Transverse colon (tissue), 4 donors: Measurements from ENCODE around the gene RABGAP1L. TPM values are rescaled to one million over a fixed set of nuclear protein-coding genes. Genes with fewer than 3 reads are reported as not detected.
"Not testable (repeated sequence)": the region's sequence is repeated elsewhere in the genome, so short reads cannot be mapped to it uniquely, and the experiment has no call there.

Experiments used
- DNase-seq: peaks from one replicate; pipeline ENCODE4 v3.0.0-alpha.2; 2019
- H3K27ac ChIP-seq, 4 donors: fragments of 200-600 bp; sonication (generic); 2 replicates each; pipeline ENCODE4 v1.5.1; 2016 to 2018; ENCODE audit warnings: inconsistent platforms in 4 of 4
- H3K27me3 ChIP-seq: fragments of 200-600 bp; sonication (generic); 2 replicates; pipeline ENCODE4 v1.5.1; 2017; ENCODE audit warnings: inconsistent platforms
- H3K36me3 ChIP-seq, 4 donors: fragments of 200-600 bp; sonication (generic); 2 replicates each; pipeline ENCODE4 v1.5.1; 2017 to 2019; ENCODE audit warnings: inconsistent platforms in 4 of 4
- H3K4me1 ChIP-seq, 4 donors: fragments of 200-600 bp; sonication (generic); 2 replicates each; pipeline ENCODE4 v1.5.1; 2017 to 2020; ENCODE audit warnings: inconsistent platforms in 4 of 4
- H3K4me3 ChIP-seq, 4 donors: fragments of 200-600 bp; sonication (generic); 1 replicate in 1 of 4; 2 replicates in 3 of 4; pipeline versions ENCODE4 v1.5.1 to v1.6.1; 2017 to 2019; ENCODE audit warnings: inconsistent platforms in 4 of 4
- H3K9me3 ChIP-seq, 2 donors: fragments of 200-600 bp; sonication (generic); 2 replicates each; pipeline ENCODE4 v1.5.1; 2017 to 2019; ENCODE audit warnings: inconsistent platforms in 2 of 2
- CTCF ChIP-seq, 5 experiments: fragments of 200-600 bp in 3 of 5; fragments of 450-650 bp in 2 of 5; sonication (generic) in 3 of 5; IDR thresholded peaks; 1 replicate in 2 of 5; 2 replicates in 3 of 5; pipeline ENCODE4 v1.5.1; 2016 to 2017; ENCODE audit warnings: antibody characterized with exemption in 5 of 5, inconsistent platforms in 3 of 5, mild to moderate bottlenecking in 2 of 5, moderate library complexity in 1 of 5
- EP300 ChIP-seq: sonication (generic); formaldehyde crosslinking; IDR thresholded peaks from one replicate; pipeline ENCODE4 v1.6.1; 2017; ENCODE audit warnings: antibody characterized with exemption, low read depth
- POLR2A ChIP-seq: fragments of 450-650 bp; IDR thresholded peaks from one replicate; pipeline ENCODE4 v1.6.1; 2016; ENCODE audit warnings: antibody characterized with exemption, mild to moderate bottlenecking, moderate library complexity
- POLR2AphosphoS5 ChIP-seq, 3 donors: sonication (generic); formaldehyde crosslinking; IDR thresholded peaks; one replicate each; pipeline ENCODE4 v1.6.1; 2016; ENCODE audit warnings: antibody characterized with exemption in 3 of 3
- WGBS, 2 donors: methylation state at CpG; one replicate each; pipeline ENCODE4 v1.1.5; 2018; ENCODE audit warnings: low coverage in 1 of 2; 5-methylcytosine and 5-hydroxymethylcytosine counted together
- in situ Hi-C, 4 donors: fragments of 200-750 bp; cut with MboI; loops; one replicate each; pipeline versions ENCODE4 v1.15.0 to v1.15.1; 2017; ENCODE audit warnings: low sequenced_read_pairs in 3 of 4, low pct_ligation_motif_present in 1 of 4, low pct_unique_long_range_greater_than_20kb in 1 of 4
- intact Hi-C: fragments of 100-400 bp; cut with DNase I; formaldehyde crosslinking; loops from one replicate; pipeline ENCODE4 v1.15.1; 2023; ENCODE audit warnings: low total_unique reads
- total RNA-seq, 4 donors: library from RNA; depleted of rRNA; stranded (reverse); fragments of >200 nt; gene quantifications; one replicate each; pipeline ENCODE4 v1.1.0, GENCODE V29; 2016

Gene RABGAP1L
- total RNA-seq, 4 donors from 2014 or later, result 68.9 to 127 (median 99.9) TPM

GRCh38 chr1:174225499-174226204 is 66.3 kb downstream of the RABGAP1L start:
- Histone ChIP-seq H3K36me3 (peaks cover 0 to 8% (median 0%) of the 10 kb centered on the region in 4 donors), H3K4me1 (no peaks in the 10 kb centered on the region), H3K9me3 (no peaks in the 10 kb centered on the region), H3K4me3 (no peak overlapping the region), H3K27ac (no peak overlapping the region), H3K27me3 (no peaks in the 10 kb centered on the region)
- DNase-seq, result no peak
- in situ Hi-C loops, result no loop called here
- TF ChIP-seq POLR2A, result no peak
- no peak for TF ChIP-seq POLR2AphosphoS5 (IDR thresholded peaks at IDR 0.05)
- no peak for TF ChIP-seq EP300
- TF ChIP-seq CTCF (IDR thresholded peaks at IDR 0.05), result no peak
- WGBS, 2 donors, result 79 to 86% methylated on average over 5 of the region's 5 CpGs
- intact Hi-C loops, result no loop called here

- in situ Hi-C loops, result no loop called here
- Histone ChIP-seq H3K4me3 (no peak overlapping the region), H3K36me3 (peaks cover 0 to 8% (median 3%) of the 10 kb centered on the region in 4 donors), H3K9me3 (peaks cover 0 to 5% of the 10 kb centered on the region in 2 donors), H3K27ac (no peak overlapping the region), H3K4me1 (no peaks in the 10 kb centered on the region), H3K27me3 (no peaks in the 10 kb centered on the region)
- DNase-seq, result no peak
- no peak for TF ChIP-seq POLR2AphosphoS5 (IDR thresholded peaks at IDR 0.05)
- WGBS, 2 donors, result 76 to 80% methylated on average over 5 of the region's 5 CpGs
- intact Hi-C loops, result no loop called here
Observed at GRCh38 chr1:174230399-174230798, 71.1 kb downstream of the RABGAP1L start.

GRCh38 chr1:174232761-174233160 is 73.4 kb downstream of the RABGAP1L start:
- intact Hi-C loops (no loop called here), in situ Hi-C loops (no loop called here)
- WGBS, 2 donors, result 93% methylated on average over 3 of the region's 3 CpGs
- no peak overlapping the region for H3K27ac ChIP-seq
- no peak overlapping the region for H3K4me3 ChIP-seq
- H3K36me3 ChIP-seq, result peaks cover 0 to 8% (median 3%) of the 10 kb centered on the region in 4 donors
- H3K9me3 ChIP-seq, result peaks cover 0 to 5% of the 10 kb centered on the region in 2 donors
- no peaks in the 10 kb centered on the region for H3K27me3 ChIP-seq
- no peak for DNase-seq
- TF ChIP-seq EP300 (no peak), CTCF (IDR thresholded peaks at IDR 0.05) (no peak), POLR2A (no peak), POLR2AphosphoS5 (IDR thresholded peaks at IDR 0.05) (no peak)
- H3K4me1 ChIP-seq, result no peaks in the 10 kb centered on the region

- H3K27me3 ChIP-seq, intact Hi-C loops, H3K9me3 ChIP-seq, H3K36me3 ChIP-seq, H3K4me1 ChIP-seq, in situ Hi-C loops: not testable (repeated sequence)
- whole genome bisulfite sequencing, 2 donors, result 78 to 89% methylated on average over 2 to 18 of the region's 31 CpGs
- H3K4me3 ChIP-seq, result peak overlapping the region in 2 of 4 donors; percentile 6 to 21
- DNase-seq, result peak; percentile 32
- peak; percentile 36 for TF ChIP-seq POLR2A
- H3K27ac ChIP-seq, result peak overlapping the region; percentile 13 to 68 (median 47)
Observed at GRCh38 chr1:174238845-174239501, 79.7 kb downstream of the RABGAP1L start.

GRCh38 chr1:174239541-174239940 is 80.2 kb downstream of the RABGAP1L start:
- peaks cover 0 to 4% (median 0%) of the 10 kb centered on the region in 4 donors for H3K4me1 ChIP-seq
- H3K27ac ChIP-seq, result peak overlapping the region; percentile 13 to 68 (median 47)
- DNase-seq, result no peak
- TF ChIP-seq EP300 (no peak), POLR2AphosphoS5 (IDR thresholded peaks at IDR 0.05) (no peak), CTCF (IDR thresholded peaks at IDR 0.05) (no peak), POLR2A (no peak)
- peak overlapping the region in 1 of 4 donors; percentile 21 for H3K4me3 ChIP-seq
- H3K36me3 ChIP-seq, result no peaks in the 10 kb centered on the region
- in situ Hi-C loops (no loop called here), intact Hi-C loops (no loop called here)
- 50 to 73% methylated on average over 1 of the region's 1 CpG for WGBS, 2 donors
- H3K27me3 ChIP-seq, result no peaks in the 10 kb centered on the region
- no peaks in the 10 kb centered on the region for H3K9me3 ChIP-seq
